ENCODE data around the gene MYO19.
"Not testable (repeated sequence)": the region's sequence is repeated elsewhere in the genome, so short reads cannot be mapped to it uniquely, and the experiment has no call there.

The MYO19 gene

DNA sequence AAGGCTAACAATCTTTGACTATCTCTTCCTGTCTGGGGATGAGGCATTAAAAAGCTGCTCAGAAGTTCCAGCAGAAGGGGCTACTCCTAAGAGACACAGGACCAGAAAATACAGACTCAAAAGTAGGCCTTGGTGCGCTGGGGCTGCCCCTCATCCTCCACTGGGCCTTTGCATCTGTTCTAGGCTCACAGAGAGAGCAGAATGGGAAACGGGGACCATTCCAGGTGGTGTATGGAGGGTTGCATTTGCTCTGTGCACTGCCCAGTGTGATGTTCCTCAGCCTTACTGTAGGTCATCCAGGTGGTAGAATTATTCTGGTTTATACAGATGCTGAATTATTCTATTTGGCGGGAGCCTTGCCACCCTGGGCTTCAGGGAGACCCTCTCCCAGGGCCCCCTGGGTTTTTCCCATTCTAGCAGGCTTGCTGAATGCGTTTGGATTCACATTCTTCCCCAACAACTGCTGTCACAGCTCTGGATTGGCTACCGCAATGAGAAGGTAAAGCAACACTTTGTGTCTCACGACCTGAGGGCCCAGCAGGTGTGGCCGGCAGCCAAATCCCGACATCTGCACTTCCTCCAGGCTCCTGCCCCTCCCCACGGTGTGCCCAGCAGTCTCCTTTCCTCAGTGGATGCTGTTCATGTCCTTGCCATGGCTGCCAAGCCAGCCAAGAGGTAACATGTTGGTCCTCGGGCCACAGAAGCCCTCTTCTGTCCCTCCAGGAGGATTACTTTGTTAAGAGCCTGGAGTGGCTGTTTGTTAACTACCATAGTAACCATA is 73.1 kb downstream of the MYO19 start:
- DNase-seq = no peak

- no peak for DNase-seq
These were observed 74.3 kb downstream of the MYO19 start for GRCh38 chr17:36460265-36460937.

DNA sequence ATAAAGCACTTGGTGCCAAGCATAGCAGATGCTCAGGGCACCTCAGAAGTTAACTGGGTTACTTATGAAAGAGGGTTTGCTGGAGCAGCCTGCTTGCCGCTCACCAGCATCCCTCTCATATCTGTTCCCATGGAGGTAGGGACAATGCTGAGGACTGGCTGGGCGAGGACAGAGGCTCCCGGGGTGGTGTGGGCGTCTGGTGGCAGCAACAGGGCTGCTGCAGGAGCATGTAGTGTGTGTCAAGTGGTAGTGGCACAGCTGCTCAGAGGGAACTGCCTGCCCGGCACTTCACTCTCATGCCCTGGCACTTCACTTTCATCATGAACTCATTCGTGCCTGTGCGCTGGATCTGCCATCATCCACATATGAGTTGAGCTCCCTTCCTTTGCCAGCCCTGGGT is 75.1 kb downstream of the MYO19 start:
- DNase-seq = no peak

DNA sequence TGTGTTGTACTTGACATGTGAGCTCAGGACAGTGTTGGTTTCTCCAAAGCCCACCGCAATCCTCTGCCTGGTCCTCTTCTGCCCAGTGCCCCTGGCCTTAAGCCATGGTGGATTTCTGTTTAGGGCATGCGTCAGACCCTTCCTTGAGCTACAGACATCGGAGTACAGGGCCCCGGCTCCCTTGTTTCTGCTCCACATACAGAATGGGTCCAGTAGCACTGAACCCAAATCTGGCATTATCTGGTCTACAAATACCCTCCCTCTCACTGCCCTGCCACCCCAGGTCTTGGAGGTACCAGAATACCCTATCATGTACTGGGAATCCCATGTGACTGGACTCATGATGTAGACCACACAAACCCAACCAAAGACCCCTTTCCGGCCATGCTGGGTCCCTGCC is 75.6 kb downstream of the MYO19 start:
- DNase-seq = no peak

GRCh38 chr17:36457701-36458100 is 77.0 kb downstream of the MYO19 start:
- DNase-seq = not testable (repeated sequence)

DNA sequence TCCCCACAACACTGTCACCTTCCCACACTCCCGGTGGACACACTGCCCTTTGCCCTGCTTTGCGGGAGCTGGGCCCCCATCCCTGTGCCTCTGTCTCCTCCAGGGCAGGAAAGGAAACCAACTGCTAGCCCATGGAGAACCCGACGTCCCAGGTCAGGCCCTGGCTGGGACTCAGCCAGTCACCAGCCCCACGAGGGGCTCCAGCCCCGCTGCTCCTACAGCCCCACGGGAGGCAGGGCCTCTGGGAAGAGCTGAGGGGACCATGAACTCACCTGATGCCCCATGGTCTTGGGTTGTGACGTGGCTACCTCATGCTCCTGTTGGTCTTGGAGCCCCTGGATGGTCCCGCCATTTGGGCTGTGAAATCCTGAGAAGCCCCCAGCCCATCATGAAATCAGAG is 81.8 kb downstream of the MYO19 start:
- DNase-seq = not testable (repeated sequence)

- not testable (repeated sequence) for DNase-seq
These were observed 84.7 kb downstream of the MYO19 start for GRCh38 chr17:36449997-36450396.

All from NCI-H187 (cell line).